Keratinocyte (primary cell): ENCODE results near the gene TBC1D14.

Experiments used
- EZH2 ChIP-seq: IDR thresholded peaks from one replicate; pipeline ENCODE4 v1.6.1; 2012; ENCODE audit warnings: inconsistent platforms, mild to moderate bottlenecking, low read length, moderate library complexity
- TF ChIP-seq, protein P1 (sequence below), 3 experiments: IDR thresholded peaks in 1 of 3; conservative IDR thresholded peaks in 1 of 3; optimal IDR thresholded peaks in 1 of 3; 2 replicates in 2 of 3; 3 replicates in 1 of 3; pipeline versions ENCODE3 to v1.5.1; 2011; ENCODE audit warnings: low read length in 3 of 3, mild to moderate bottlenecking in 3 of 3, moderate library complexity in 2 of 3, control low read depth in 1 of 3, inconsistent platforms in 1 of 3; ENCODE audit not compliant: insufficient read depth in 2 of 3; ENCODE audit errors: extremely low read depth in 1 of 3

DNA sequence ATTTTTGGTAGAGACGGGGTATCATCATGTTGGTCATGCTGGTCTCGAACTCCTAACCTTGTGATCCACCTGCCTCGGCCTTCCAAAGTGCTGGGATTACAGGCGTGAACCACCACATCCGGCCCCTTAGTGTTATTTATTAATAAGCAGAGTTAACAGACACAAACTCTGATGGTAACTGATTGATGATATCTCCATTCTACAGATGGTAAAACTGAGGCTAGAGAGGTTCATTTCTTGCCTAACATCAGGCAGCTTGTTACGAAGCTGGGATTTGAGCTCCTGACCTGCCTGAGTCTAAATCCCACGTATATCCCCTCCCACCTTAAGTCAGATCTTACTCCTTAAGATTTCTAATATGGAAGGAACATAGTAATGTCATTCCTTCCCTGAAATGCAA lies 36.9 kb downstream of the TBC1D14 start:
- TF ChIP-seq, protein P1, sequence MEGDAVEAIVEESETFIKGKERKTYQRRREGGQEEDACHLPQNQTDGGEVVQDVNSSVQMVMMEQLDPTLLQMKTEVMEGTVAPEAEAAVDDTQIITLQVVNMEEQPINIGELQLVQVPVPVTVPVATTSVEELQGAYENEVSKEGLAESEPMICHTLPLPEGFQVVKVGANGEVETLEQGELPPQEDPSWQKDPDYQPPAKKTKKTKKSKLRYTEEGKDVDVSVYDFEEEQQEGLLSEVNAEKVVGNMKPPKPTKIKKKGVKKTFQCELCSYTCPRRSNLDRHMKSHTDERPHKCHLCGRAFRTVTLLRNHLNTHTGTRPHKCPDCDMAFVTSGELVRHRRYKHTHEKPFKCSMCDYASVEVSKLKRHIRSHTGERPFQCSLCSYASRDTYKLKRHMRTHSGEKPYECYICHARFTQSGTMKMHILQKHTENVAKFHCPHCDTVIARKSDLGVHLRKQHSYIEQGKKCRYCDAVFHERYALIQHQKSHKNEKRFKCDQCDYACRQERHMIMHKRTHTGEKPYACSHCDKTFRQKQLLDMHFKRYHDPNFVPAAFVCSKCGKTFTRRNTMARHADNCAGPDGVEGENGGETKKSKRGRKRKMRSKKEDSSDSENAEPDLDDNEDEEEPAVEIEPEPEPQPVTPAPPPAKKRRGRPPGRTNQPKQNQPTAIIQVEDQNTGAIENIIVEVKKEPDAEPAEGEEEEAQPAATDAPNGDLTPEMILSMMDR (optimal IDR thresholded peaks at IDR 0.05 in 1 of 3, IDR thresholded peaks at IDR 0.05 in 1 of 3, conservative IDR thresholded peaks at IDR 0.05 in 1 of 3; ENCODE audit: extremely low read depth in 1 of 3, insufficient read depth in 2 of 3, low read length in 3 of 3): no peak
- no peak for TF ChIP-seq EZH2
